ENCODE data around the gene OGFR.

Gene OGFR

DNA sequence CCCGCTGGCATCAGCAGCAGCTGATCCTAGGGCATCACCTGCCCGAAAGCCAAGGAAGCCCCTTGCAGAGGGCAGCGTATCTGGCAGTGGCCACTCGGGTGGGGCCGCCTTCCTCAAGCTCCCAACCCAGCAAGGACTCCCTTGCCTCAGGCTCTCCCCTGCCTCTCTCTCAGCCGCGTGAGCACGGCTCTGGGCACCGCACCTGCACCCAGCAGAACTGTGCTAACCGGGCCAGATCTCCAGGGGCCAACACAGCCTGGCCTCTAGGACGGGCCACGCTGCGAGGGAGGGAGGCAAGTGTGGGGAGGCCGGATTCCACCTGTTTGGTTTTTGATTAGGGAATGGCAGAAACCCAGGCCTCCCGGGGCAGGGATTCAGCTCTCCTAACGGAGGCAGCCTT, 20.1 kb upstream of the OGFR start:
- DNase-seq (ENCODE audit: low read depth, low spot score), result no peak

GRCh38 chr20:62785393-62785792, 19.2 kb upstream of the OGFR start:
- DNase-seq (ENCODE audit: low read depth, low spot score), result no peak

GRCh38 chr20:62786157-62786556, 18.5 kb upstream of the OGFR start:
- DNase-seq (ENCODE audit: low read depth, low spot score), result no peak

DNA sequence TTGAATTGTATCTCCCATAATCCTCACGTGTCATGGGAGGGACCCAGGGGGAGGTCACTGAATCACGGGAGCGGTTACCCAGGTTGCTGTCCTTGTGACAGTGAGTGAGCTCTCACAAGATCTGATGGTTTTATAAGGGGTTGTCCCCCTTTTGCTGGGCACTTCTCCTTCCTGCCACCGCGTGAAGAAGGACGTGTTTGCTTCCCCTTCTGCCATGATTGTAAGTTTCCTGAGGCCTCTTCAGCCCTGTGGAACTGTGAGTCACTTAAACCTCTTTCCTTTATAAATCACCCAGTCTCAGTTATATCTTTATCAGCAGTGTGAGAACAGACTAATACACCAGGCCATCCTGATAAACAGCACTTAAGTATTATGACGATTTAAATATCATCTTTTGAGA, 17.3 kb upstream of the OGFR start:
- no peak for DNase-seq (ENCODE audit: low read depth, low spot score)

GRCh38 chr20:62787866-62788265, 16.8 kb upstream of the OGFR start:
- DNase-seq (ENCODE audit: low read depth, low spot score), result no peak

DNA sequence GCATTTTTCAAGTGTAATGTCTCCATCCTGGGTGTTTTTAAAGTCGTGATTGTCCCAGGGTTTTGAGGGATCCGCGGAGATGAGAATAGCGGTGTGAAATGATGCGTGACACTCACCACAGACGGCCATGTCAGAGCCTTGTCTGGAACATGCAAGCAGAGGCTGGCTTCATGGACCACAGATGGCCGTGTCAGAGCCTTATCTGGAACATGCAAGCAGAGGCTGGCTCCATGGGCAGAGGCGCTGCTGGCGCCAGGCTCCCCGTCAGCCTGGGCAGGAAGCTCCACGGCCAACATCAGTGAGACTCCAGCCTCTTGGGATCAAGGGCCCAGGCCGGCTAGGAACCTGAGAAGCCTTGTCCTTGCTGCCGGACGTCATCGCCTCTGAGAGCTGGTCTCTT, 16.0 kb upstream of the OGFR start:
- DNase-seq (ENCODE audit: low read depth, low spot score), result no peak

DNA sequence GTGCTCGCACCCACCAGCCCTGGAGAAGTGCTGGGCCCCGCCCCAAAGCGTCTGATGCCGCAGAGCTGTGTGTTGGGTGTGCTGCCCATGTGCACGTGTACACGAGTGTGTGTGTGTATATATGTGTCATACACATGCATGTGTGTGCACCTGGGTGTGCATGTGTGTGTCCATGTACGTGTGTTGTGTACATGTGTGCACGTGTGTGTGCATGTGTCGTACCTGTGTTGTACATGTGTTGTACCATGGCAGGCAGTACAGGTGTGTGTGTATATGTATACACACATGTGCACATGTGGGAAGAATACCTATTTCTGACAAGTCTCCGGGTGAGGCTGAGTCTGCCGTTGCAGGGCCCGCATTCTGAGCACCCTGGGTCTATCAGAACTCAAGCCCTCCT, 14.6 kb upstream of the OGFR start:
- DNase-seq (ENCODE audit: low read depth, low spot score), result no peak

DNA sequence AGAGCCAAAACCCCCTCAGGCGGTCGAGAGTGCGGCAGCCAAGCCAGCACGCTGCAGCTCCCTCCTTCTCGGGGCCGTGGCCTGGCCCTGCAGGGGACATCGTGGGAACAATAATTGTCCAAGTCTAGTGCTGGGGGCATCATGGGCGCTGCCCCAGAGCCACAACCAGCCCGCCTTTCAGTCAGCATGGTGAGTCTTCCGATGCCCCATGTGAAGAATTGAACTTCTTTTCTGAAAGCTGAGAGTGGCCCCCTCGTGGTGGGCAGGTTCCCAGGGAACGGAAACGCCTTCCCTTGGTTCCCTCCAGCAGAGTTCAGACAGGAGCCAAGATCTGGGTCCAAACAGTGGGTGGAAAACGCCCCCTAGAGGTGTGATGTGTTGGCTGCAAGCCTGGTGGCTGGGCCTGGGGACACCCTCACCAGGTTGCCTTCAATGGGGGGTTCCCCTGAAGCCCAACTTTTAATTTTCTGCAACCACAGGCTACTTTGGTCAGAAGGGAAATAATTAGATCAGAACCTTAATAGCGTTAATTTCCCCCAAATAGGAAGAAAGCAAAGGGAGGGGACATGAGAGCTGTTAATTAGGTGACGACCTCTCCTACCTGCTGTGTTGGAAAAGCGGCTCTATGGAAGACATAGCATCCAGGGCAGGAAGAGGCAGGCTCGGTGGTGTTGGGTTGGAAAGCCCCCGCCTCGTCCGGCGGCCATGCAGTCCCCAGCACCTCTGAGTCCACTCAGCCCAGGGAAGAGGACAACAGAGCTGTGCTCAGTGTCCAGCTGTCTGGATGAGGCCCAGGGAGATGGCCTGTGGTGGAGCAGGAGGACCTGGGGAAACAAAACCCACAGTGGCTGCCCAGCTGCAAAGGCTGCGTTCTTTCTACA, 13.1 kb upstream of the OGFR start:
- DNase-seq (ENCODE audit: low read depth, low spot score), result peak; percentile 76

GRCh38 chr20:62792182-62792939, 12.3 kb upstream of the OGFR start:
- DNase-seq (ENCODE audit: low read depth, low spot score), result no peak

DNA sequence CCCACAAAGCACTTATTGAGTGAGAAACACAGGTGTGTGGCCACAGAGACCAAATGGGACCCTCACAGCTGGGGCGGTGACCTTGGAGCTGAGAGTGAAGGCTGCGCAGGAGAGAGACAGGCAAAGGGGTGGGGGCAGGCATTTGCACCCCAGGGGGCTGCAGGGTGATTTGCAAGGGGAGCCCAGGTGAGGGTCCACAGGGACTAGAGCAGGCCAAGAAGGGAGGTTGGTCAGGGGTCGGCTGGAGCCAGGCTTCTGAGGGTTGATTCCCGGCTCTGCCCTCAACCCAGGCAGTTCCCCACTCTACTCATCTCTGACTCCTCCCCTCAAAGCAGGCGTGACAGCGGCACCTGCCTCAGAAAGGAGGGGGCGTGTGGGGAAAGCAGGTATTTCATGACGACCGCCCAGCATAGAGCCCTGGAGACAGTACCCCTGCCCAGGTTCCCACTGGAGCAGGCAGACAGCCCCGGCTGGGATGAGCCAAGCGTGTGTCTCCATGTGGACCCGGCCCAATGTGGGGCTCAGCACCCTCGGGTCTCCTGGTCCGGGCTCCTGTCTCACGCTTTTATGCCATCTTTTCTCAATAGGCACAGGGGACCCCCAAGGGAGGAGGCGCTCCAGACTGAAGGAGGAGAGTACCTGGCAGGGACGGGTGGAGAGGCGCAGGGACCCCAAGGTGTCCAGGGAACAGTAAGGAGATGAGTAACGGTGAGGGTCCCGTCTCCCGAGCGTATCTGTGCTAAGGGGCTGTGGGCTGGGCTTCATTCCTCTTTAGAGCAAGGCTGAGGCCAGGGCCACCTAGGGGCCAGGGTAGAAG, 11.5 kb upstream of the OGFR start:
- no peak for DNase-seq (ENCODE audit: low read depth, low spot score)

GRCh38 chr20:62793757-62794006, 11.0 kb upstream of the OGFR start:
- DNase-seq (ENCODE audit: low read depth, low spot score), result no peak

DNA sequence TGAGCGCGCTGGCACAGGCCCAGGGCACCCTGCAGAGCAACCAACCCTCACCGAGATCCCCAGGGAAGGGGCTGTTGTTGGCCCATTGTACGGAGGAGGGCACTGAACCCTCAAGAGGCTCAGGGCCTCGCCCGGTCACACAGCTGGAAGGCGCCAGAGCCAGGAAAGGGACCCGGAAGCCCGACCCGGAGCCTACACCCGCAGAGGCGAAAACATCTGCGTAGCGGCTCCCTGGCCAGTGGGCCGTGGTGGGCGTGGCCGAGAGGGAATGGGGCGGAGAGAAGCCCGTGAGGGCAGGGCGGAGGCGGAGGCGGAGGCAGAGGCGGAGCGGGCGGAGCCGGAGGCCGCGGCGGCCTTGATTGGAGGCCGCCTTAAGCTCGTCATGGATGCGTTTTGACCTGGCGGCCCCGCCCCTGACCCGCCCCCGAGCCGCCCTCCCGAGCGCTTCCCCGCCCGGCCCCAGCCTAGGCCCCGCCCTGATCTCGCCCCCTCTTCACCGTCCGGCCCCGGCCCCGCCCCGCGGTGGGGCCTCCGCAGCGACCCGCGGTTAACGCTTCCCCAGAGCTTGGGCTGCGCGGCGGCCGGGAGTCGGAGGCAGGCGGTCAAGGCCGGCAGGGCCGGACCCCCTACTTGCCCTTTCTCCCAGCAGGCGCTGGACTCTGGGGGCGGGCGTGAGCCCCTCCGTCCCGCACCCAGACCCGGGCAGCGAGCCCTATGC, 10.5 kb upstream of the OGFR start:
- peak; percentile 80 for DNase-seq (ENCODE audit: low read depth, low spot score)

DNA sequence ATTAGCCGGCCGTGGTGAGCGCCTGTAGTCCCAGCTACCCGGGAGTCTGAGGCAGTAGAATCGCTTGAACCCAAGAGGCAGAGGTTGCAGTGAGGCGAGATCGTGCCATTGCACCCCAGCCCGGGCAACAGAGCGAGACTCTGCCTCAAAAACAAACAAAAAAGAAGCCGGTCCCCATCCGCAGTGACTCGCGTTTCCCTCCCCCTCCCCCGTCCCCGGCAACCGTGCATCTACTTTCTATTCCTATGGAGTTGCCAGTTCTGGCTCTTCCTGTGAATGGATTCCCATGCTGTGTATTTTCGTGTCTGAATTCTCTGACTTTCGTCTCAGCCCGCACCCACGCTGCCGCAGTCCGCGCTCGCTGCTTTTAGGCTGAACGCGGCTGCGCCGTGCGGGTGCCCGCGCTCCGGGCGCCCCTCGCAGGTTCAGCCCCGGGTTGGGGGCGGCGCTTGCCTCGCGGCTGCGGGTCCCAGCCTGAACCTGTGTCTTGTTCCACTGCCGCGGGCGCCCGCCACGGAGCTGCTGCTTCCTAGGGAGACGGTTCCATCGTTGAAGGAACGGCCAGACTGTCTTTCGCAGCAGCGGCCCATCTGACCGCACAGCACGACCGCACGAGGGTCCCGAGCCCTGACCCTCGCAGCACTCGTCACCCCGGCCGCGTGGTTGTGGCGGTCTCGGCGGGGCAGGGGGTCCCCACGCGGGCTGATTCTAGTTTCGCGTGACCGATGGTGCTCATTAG, 9.4 kb upstream of the OGFR start:
- DNase-seq (ENCODE audit: low read depth, low spot score), result no peak

- no peak for DNase-seq (ENCODE audit: low read depth, low spot score)
Measured at GRCh38 chr20:62796699-62797491, 7.7 kb upstream of the OGFR start.

DNA sequence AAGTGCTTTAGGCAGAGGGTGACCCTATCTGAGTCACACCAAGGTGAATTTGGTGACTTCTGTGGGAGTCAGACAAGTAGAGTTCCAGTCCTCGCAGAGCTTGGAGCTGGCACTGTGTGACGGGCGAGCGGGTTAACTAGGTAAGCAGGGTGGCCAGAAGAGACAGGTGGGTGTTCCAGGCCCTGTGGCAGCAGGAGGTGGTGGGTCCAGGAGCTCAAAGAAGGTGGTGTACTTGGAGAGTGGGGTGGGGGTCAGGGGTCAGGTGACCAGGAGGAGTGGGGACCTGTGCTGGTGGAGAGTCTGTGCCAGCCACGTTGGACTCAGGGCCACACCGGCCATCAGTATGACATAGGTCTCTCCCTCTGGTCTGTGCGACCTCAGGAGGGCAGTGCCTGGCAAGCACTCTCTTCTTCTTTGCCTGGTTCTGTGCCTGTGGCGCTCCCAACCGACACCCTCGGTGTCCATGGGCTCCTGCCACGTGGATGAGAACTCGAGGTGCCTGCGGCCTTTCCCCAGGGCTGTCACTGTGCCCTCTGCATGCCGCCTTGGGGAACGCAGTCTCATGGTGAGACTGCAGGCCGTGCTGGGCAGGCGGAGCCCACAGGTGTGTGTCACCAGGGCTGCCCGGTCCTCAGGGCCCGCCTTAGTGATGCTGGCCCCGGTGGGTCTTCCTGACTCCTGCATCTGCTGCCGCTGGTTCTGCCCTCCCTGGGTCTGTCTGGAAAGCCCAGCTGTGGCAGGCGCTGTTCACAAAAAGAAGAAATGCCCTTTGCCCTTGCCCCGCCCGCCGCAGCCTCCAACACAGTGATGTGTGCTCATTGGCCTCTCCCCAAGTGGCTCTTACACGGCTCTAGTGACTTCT, 6.7 kb upstream of the OGFR start:
- no peak for DNase-seq (ENCODE audit: low read depth, low spot score)

- DNase-seq (ENCODE audit: low read depth, low spot score), result no peak
Measured at GRCh38 chr20:62799036-62799435, 5.6 kb upstream of the OGFR start.

- DNase-seq (ENCODE audit: low read depth, low spot score), result no peak
Measured at GRCh38 chr20:62799459-62799858, 5.2 kb upstream of the OGFR start.

DNA sequence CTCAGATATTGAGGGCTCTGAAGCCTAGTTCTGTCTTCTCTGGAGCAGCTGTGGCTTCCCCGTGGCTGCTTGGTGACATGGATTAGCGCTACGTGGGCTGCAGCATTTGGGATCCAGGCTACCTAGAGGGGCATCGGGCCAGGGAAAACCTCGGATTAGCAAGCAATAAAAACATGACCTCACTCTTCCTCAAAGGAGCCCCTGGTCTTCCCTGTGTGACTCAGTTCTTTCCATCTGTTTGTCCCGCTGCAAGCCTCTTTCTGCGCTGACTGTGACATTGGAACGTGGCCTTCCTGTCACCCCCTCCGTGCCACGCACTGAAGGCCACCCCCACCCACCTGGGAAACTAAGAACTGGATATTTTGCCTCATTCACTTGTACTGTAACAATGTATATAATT, 4.8 kb upstream of the OGFR start:
- DNase-seq (ENCODE audit: low read depth, low spot score), result no peak

Measured in smooth muscle cell of the brain vasculature (primary cell).